ENCODE measurements around the gene TMEM89. TPM values are rescaled to one million over a fixed set of nuclear protein-coding genes. Genes with fewer than 3 reads are reported as not detected.
A peak's percentile ranks its signal among the peaks of the same experiment; 100 is the strongest.

The TMEM89 gene
- total and polyA plus RNA-seq, 8 donors = 0.62 TPM; not detected in 7

DNA sequence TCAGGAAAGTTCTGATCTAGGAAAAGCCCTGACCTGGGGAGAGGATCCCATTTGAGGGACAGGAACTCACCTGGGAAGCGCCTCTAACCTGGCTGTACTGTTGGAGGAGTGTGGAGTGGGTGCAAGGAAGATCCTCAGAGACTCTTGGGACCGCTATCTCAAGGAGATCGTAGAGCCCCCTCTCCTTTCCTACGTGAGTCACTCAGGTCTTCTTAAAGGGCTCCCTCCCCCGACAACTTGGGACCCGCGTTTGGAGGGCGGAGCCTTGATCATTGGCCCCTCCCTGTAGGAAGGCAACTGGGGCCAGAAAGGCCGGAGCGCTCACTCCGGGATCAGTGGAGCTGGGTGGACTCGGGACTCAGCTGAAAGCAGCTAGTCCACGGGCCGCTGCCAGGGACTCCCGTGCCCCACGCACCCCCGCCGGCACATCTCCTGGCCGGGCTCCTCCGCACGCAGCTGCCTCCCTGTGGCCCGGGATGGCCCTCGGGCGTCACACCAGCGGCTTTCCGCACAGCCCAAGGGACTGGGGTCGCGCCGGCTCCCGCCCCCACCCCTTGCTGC is 13.2 kb upstream of the TMEM89 start:
- intact Hi-C loops (cut with DNase I; ENCODE audit: low total_unique reads) = no loop called here
- Histone ChIP-seq H3K9me3 (no peaks in the 10 kb centered on the region), H3K4me3 (peak overlapping the region; percentile 79 to 98 (median 94)), H3K27me3 (no peaks in the 10 kb centered on the region), H3K4me1 (peaks cover 22 to 35% (median 26%) of the 10 kb centered on the region in 4 donors), H3K36me3 (peaks cover 14 to 37% (median 37%) of the 10 kb centered on the region in 4 donors), H3K27ac (peak overlapping the region; percentile 79 to 91 (median 87))
- peak; percentile 69 to 74 for DNase-seq
- TF ChIP-seq POLR2A (IDR thresholded peaks at IDR 0.05) = no peak
- no peak for TF ChIP-seq POLR2AphosphoS5 (IDR thresholded peaks at IDR 0.05)
- TF ChIP-seq, protein P1, sequence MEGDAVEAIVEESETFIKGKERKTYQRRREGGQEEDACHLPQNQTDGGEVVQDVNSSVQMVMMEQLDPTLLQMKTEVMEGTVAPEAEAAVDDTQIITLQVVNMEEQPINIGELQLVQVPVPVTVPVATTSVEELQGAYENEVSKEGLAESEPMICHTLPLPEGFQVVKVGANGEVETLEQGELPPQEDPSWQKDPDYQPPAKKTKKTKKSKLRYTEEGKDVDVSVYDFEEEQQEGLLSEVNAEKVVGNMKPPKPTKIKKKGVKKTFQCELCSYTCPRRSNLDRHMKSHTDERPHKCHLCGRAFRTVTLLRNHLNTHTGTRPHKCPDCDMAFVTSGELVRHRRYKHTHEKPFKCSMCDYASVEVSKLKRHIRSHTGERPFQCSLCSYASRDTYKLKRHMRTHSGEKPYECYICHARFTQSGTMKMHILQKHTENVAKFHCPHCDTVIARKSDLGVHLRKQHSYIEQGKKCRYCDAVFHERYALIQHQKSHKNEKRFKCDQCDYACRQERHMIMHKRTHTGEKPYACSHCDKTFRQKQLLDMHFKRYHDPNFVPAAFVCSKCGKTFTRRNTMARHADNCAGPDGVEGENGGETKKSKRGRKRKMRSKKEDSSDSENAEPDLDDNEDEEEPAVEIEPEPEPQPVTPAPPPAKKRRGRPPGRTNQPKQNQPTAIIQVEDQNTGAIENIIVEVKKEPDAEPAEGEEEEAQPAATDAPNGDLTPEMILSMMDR (IDR thresholded peaks at IDR 0.05) = no peak
- TF ChIP-seq EP300 (IDR thresholded peaks at IDR 0.05) = no peak
- 2 to 10% (median 2%) methylated on average over 9 to 30 of the region's 30 CpGs for WGBS, 5 donors

DNA sequence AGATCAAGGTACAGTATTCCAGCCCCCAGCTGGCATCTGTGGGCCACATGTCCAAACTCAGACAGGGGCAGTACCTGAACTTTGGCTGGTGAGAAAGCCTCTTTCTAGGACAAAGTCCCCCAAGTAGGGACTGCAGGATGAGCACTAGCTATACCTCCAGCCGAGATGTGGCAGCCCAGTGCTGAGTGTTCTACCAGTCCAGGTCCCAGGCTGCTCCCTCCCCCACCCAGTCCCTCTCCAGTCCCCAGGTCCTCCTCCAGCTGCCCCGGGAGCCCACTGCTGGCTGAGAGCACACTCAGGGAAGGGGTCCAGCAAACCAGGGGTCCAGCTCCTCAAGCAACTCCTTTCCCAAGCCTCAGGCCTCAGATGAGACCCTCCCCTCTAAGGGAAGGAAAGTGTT is 12.2 kb upstream of the TMEM89 start:
- peak overlapping the region; percentile 79 to 98 (median 94) for H3K4me3 ChIP-seq
- TF ChIP-seq POLR2A (IDR thresholded peaks at IDR 0.05) (no peak), EP300 (IDR thresholded peaks at IDR 0.05) (no peak), POLR2AphosphoS5 (IDR thresholded peaks at IDR 0.05) (no peak)
- TF ChIP-seq, protein P1 (IDR thresholded peaks at IDR 0.05) = no peak
- WGBS, 5 donors = 55 to 86% (median 78%) methylated on average over 1 to 2 of the region's 2 CpGs
- peaks cover 22 to 35% (median 26%) of the 10 kb centered on the region in 4 donors for H3K4me1 ChIP-seq
- intact Hi-C loops (cut with DNase I; ENCODE audit: low total_unique reads) = no loop called here
- H3K9me3 ChIP-seq = no peaks in the 10 kb centered on the region
- H3K27me3 ChIP-seq = no peaks in the 10 kb centered on the region
- DNase-seq = no peak
- H3K36me3 ChIP-seq = peaks cover 20 to 47% (median 47%) of the 10 kb centered on the region in 4 donors
- H3K27ac ChIP-seq = peak overlapping the region in 4 of 5 donors; percentile 18 to 91 (median 84)

DNA sequence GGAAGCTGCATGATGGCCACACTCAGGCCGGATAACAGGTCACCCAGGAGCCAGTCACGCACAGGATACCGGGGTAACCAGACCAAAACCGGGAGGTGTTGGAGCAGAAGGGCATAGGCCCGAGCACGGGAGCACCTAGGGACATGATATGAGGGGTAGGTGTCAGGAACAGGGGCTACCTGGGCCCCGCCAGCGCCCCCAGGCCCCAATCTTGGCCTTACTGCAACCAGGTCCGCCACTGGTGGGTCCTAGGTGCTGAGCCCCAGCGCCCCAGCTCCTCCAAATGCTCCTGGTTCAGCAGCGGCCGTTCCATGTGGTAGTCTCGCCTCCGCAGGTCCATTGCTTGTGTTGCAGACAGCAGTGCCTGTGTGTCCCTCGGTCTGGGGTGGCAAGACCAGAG is 11.7 kb upstream of the TMEM89 start:
- intact Hi-C loops (cut with DNase I; ENCODE audit: low total_unique reads) = no loop called here
- Histone ChIP-seq H3K9me3 (no peaks in the 10 kb centered on the region), H3K27ac (peak overlapping the region in 1 of 5 donors; percentile 91), H3K36me3 (peaks cover 20 to 52% (median 52%) of the 10 kb centered on the region in 4 donors), H3K4me3 (peak overlapping the region in 2 of 4 donors; percentile 97 to 98), H3K4me1 (peaks cover 22 to 35% (median 26%) of the 10 kb centered on the region in 4 donors), H3K27me3 (no peaks in the 10 kb centered on the region)
- DNase-seq = no peak
- WGBS, 5 donors = 92 to 96% (median 93%) methylated on average over 14 to 15 of the region's 15 CpGs
- no peak for TF ChIP-seq POLR2AphosphoS5 (IDR thresholded peaks at IDR 0.05)
- TF ChIP-seq POLR2A (IDR thresholded peaks at IDR 0.05) = no peak
- TF ChIP-seq, protein P1 (IDR thresholded peaks at IDR 0.05) = no peak
- no peak for TF ChIP-seq EP300 (IDR thresholded peaks at IDR 0.05)

DNA sequence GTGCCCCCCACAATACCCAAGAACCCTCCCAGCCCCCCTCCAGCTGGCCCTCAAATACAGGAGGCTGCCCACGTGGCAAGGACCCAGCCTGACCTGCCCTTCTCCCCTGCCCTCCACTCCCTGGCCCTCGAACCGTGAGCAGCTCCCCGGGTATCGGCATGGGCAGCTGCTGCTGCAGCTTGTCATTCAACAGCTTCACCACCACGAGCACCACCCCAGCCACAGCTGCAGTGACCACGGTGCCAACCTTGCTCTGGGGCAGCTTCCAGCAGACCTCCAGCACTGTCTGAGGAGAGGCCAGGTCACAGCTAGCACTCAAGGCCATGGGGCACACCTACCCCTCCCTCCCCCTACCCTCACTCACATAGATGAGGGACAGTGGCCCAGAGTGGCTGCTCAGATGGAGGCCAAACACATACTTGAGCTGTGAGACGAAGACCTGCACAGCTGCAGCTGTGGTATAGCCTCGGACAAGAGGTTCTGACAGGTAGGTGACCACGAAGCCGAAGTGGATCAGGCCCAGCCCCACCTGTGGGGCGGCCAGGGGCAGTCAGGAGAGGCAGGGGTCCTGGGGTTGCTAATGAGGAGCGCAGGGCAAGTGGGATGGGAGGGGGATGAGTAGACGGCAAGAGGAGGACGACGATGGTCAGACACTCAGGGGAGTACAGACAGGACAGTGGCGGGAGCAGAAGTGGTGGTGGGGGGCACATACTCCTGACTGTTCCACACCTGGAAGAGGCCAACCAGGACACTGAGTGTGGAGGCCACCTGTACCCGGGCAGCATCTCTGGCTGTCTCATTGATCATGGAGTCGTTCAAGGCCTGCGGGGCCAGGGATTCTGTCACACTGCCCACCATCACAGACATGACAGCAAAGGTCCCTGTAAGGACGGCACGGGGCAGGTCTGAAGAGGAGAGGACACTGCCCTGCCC is 10.2 kb upstream of the TMEM89 start:
- H3K27me3 ChIP-seq = no peaks in the 10 kb centered on the region
- peaks cover 25 to 66% (median 66%) of the 10 kb centered on the region in 4 donors for H3K36me3 ChIP-seq
- intact Hi-C loops (cut with DNase I; ENCODE audit: low total_unique reads) = no loop called here
- H3K9me3 ChIP-seq = no peaks in the 10 kb centered on the region
- peak overlapping the region in 1 of 4 donors; percentile 97 for H3K4me3 ChIP-seq
- WGBS, 5 donors = 86 to 94% (median 91%) methylated on average over 19 to 22 of the region's 22 CpGs
- DNase-seq = no peak
- TF ChIP-seq POLR2A (IDR thresholded peaks at IDR 0.05) = no peak
- TF ChIP-seq POLR2AphosphoS5 (IDR thresholded peaks at IDR 0.05) = no peak
- no peak for TF ChIP-seq EP300 (IDR thresholded peaks at IDR 0.05)
- H3K27ac ChIP-seq = no peak overlapping the region
- peaks cover 22 to 34% (median 25%) of the 10 kb centered on the region in 4 donors for H3K4me1 ChIP-seq
